PC-3 (cell line): ENCODE measurements around the gene ASTN2.

Source experiments
- CTCF ChIP-seq: fragments of 300-600 bp; sonication (generic); conservative IDR thresholded peaks from 2 replicates; pipeline ENCODE4 v1.5.1; 2017; ENCODE audit warnings: antibody characterized with exemption, low read depth, mild to moderate bottlenecking, low read length
- EZH2 ChIP-seq: fragments of 300-600 bp; sonication (generic); IDR thresholded peaks from one replicate; pipeline ENCODE4 v1.6.1; 2017; ENCODE audit warnings: antibody characterized with exemption, mild to moderate bottlenecking, low read length; ENCODE audit not compliant: unreplicated experiment

- TF ChIP-seq CTCF (no peak), EZH2 (no peak)
These were observed 546.7 kb downstream of the ASTN2 start for GRCh38 chr9:116868201-116868600.
